Measurements from ENCODE around the gene TSEN54. TPM values are rescaled to one million over a fixed set of nuclear protein-coding genes. Genes with fewer than 3 reads are reported as not detected.

TSEN54 gene
- total RNA-seq, 1 experiment from 2014 or later = 36.6 TPM

DNA sequence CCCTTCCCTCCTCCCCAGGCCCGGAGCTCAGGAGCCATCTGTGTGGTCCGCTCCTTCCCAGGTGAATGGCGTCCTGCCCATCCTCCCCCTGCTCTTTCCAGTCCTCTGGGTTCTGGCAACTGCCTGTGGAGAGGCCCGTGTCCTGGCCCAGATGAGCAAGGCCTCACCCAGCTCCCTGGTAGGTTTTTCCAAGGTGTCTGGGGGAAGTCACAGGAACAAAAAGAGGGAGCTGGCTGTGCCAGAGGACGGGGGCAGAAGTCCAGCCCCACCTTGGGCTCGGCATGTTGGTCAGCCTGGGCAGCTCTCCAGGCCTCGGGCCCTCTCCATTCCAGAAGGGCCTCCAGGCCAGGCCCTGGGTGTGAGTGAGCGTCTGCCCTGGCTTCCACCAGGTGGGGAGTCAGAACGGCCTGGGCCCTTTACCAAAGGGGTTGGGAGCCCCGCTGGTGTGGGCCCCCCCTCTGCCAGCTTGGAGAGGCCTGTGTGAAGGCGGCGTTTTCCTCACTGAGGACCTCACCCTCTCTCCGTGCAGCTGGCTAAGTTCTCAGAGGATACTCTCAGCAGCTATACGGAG, 26.1 kb upstream of the TSEN54 start:
- intact Hi-C loops (cut with micrococcal nuclease; ENCODE audit: unreplicated experiment) = no loop called here
- DNase-seq (ENCODE audit: low spot score) = no peak
- CTCF ChIA-PET = no interaction called here
- no peaks in the 10 kb centered on the region for H3K4me1 ChIP-seq (ENCODE audit: insufficient read depth, low read length, poor library complexity, severe bottlenecking)
- no peaks in the 10 kb centered on the region for H3K9me3 ChIP-seq (ENCODE audit: low read depth, low read length, poor library complexity, severe bottlenecking)
- no peak overlapping the region for H3K27ac ChIP-seq (ENCODE audit: low read depth, low read length, poor library complexity, severe bottlenecking)
- peaks cover 19% of the 10 kb centered on the region for H3K36me3 ChIP-seq (ENCODE audit: insufficient read depth, low read length, poor library complexity, severe bottlenecking)
- no peak for TF ChIP-seq EZH2 (IDR thresholded peaks at IDR 0.05; ENCODE audit: borderline replicate concordance, low read depth, low read length, poor library complexity, severe bottlenecking)
- TF ChIP-seq, protein P1, sequence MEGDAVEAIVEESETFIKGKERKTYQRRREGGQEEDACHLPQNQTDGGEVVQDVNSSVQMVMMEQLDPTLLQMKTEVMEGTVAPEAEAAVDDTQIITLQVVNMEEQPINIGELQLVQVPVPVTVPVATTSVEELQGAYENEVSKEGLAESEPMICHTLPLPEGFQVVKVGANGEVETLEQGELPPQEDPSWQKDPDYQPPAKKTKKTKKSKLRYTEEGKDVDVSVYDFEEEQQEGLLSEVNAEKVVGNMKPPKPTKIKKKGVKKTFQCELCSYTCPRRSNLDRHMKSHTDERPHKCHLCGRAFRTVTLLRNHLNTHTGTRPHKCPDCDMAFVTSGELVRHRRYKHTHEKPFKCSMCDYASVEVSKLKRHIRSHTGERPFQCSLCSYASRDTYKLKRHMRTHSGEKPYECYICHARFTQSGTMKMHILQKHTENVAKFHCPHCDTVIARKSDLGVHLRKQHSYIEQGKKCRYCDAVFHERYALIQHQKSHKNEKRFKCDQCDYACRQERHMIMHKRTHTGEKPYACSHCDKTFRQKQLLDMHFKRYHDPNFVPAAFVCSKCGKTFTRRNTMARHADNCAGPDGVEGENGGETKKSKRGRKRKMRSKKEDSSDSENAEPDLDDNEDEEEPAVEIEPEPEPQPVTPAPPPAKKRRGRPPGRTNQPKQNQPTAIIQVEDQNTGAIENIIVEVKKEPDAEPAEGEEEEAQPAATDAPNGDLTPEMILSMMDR (conservative IDR thresholded peaks at IDR 0.05; ENCODE audit: low read depth, low read length) = no peak
- BruUV-seq (replicated peaks) = no TSS peak
- H3K27me3 ChIP-seq (replicated peaks; ENCODE audit: insufficient read depth, low read depth, low read length, poor library complexity) = no peaks in the 10 kb centered on the region
- no peak overlapping the region for H3K4me3 ChIP-seq (ENCODE audit: low read depth, low read length, poor library complexity, severe bottlenecking)
- POLR2A ChIA-PET (ENCODE audit: low non-redundant PET) = no interaction called here

- no peaks in the 10 kb centered on the region for H3K9me3 ChIP-seq (ENCODE audit: low read depth, low read length, poor library complexity, severe bottlenecking)
- H3K4me3 ChIP-seq (ENCODE audit: low read depth, low read length, poor library complexity, severe bottlenecking) = no peak overlapping the region
- DNase-seq (ENCODE audit: low spot score) = no peak
- TF ChIP-seq, protein P1 (conservative IDR thresholded peaks at IDR 0.05; ENCODE audit: low read depth, low read length) = no peak
- TF ChIP-seq EZH2 (IDR thresholded peaks at IDR 0.05; ENCODE audit: borderline replicate concordance, low read depth, low read length, poor library complexity, severe bottlenecking) = no peak
- H3K27me3 ChIP-seq (replicated peaks; ENCODE audit: insufficient read depth, low read depth, low read length, poor library complexity) = no peaks in the 10 kb centered on the region
- BruUV-seq (replicated peaks) = no TSS peak
- POLR2A ChIA-PET (ENCODE audit: low non-redundant PET) = no interaction called here
- CTCF ChIA-PET = no interaction called here
- H3K27ac ChIP-seq (ENCODE audit: low read depth, low read length, poor library complexity, severe bottlenecking) = no peak overlapping the region
- intact Hi-C loops (cut with micrococcal nuclease; ENCODE audit: unreplicated experiment) = no loop called here
- no peaks in the 10 kb centered on the region for H3K4me1 ChIP-seq (ENCODE audit: insufficient read depth, low read length, poor library complexity, severe bottlenecking)
- peaks cover 19% of the 10 kb centered on the region for H3K36me3 ChIP-seq (ENCODE audit: insufficient read depth, low read length, poor library complexity, severe bottlenecking)
Measured at GRCh38 chr17:75490953-75491649, 25.2 kb upstream of the TSEN54 start.

DNA sequence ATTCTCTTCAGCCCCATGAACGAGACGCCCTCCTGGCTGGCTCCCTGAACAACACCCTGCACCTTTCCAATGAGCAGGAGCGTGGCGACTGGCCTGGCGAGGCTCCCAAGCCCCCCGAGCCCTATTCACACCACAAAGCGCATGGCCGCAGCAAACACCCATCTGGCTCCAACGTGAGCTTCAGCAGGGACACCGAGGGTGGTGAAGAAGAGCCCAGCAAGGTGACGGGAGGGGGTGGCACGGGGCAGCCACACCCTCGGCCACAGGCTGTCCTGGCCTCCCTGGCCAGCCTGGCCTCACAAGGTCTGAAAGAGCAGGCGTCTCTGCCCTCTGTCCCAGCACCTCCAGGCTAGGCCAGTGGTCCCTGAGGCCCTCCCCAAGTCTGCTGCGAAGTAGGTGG, 24.6 kb upstream of the TSEN54 start:
- Histone ChIP-seq H3K27me3 (replicated peaks; ENCODE audit: insufficient read depth, low read depth, low read length, poor library complexity) (no peaks in the 10 kb centered on the region), H3K9me3 (ENCODE audit: low read depth, low read length, poor library complexity, severe bottlenecking) (no peaks in the 10 kb centered on the region), H3K4me3 (ENCODE audit: low read depth, low read length, poor library complexity, severe bottlenecking) (no peak overlapping the region), H3K27ac (ENCODE audit: low read depth, low read length, poor library complexity, severe bottlenecking) (no peak overlapping the region), H3K36me3 (ENCODE audit: insufficient read depth, low read length, poor library complexity, severe bottlenecking) (peaks cover 23% of the 10 kb centered on the region), H3K4me1 (ENCODE audit: insufficient read depth, low read length, poor library complexity, severe bottlenecking) (no peaks in the 10 kb centered on the region)
- CTCF ChIA-PET = no interaction called here
- POLR2A ChIA-PET (ENCODE audit: low non-redundant PET) = no interaction called here
- no TSS peak for BruUV-seq (replicated peaks)
- TF ChIP-seq, protein P1 (conservative IDR thresholded peaks at IDR 0.05; ENCODE audit: low read depth, low read length) = no peak
- TF ChIP-seq EZH2 (IDR thresholded peaks at IDR 0.05; ENCODE audit: borderline replicate concordance, low read depth, low read length, poor library complexity, severe bottlenecking) = no peak
- intact Hi-C loops (cut with micrococcal nuclease; ENCODE audit: unreplicated experiment) = no loop called here
- DNase-seq (ENCODE audit: low spot score) = no peak

Data from A673 (cell line).